ENCODE data around the gene WNT5B. TPM values are rescaled to one million over a fixed set of nuclear protein-coding genes. Genes with fewer than 3 reads are reported as not detected.

The WNT5B gene
- total and polyA plus RNA-seq, 2 of the 8 experiments (the other 6 are each of a cell fraction or from before 2014, with no cell fraction given) = 0.91 to 1.2 TPM

GRCh38 chr12:1614360-1614759, 14.7 kb upstream of the WNT5B start (continued):
- no peak for TF ChIP-seq CHD7 (IDR thresholded peaks at IDR 0.05; ENCODE audit: insufficient replicate concordance, low read length)

Data from H1 (cell line).